ENCODE data around the gene KCNQ4. TPM values are rescaled to one million over a fixed set of nuclear protein-coding genes. Genes with fewer than 3 reads are reported as not detected.

The KCNQ4 gene
- total and polyA plus RNA-seq, 2 of the 4 experiments (the other 2 are of a cell fraction) = 0.07 TPM; not detected in 1

DNA sequence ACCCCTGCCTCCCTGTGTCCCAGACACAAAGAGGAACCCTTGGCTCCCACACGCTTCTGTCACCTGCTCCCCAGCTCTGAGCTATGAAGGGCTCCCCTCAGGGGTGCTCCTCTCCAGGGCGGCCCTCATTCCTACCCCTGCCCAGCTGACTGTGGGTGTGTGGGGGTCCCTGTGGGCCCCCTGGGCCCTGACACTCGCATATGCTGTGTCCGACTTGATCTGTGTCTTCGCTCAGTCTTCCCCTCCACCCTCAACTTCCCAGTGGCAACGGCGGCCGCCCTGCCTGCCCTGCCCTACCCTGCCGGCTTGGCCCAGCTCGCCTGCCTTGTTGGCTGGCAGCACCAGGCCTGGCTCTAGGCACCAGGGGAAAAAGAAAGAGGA is 1.2 kb downstream of the KCNQ4 start:
- dilution Hi-C loops (cut with HindIII; ENCODE audit: low sequenced_read_pairs, unreplicated experiment) = no loop called here
- no peak overlapping the region for H2AK5ac ChIP-seq (ENCODE audit: low read depth, low read length)
- no TSS peak for BruUV-seq (replicated peaks)
- no peaks in the 10 kb centered on the region for H3K36me3 ChIP-seq (ENCODE audit: control insufficient read depth, insufficient read depth, low read length)
- H3K18ac ChIP-seq (ENCODE audit: low read depth, low read length) = no peak overlapping the region
- no peak overlapping the region for H4K91ac ChIP-seq (ENCODE audit: insufficient read depth, low read depth, low read length)
- no peak overlapping the region for H3K4me2 ChIP-seq (ENCODE audit: low read depth, low read length)
- no peak for ATAC-seq (ENCODE audit: low read depth)
- H3K4ac ChIP-seq (ENCODE audit: low read depth, low read length) = no peak overlapping the region
- H3K79me1 ChIP-seq (ENCODE audit: low read depth in 1 of 2, low read length in 2 of 2) = no peaks in the 10 kb centered on the region
- no CpG with 5 or more reads among the region's 10 CpGs for WGBS, 2 experiments (ENCODE audit: extremely low coverage in 2 of 2, insufficient read length in 1 of 2)
- CTCF ChIA-PET = no interaction called here
- H3K23ac ChIP-seq (ENCODE audit: low read depth, low read length) = no peak overlapping the region
- peaks cover 44% of the 10 kb centered on the region for H3K27me3 ChIP-seq (ENCODE audit: control insufficient read depth, insufficient read depth, low read length)
- H2BK20ac ChIP-seq (ENCODE audit: low read depth, low read length) = no peak overlapping the region
- H2AK9ac ChIP-seq (replicated peaks; ENCODE audit: low read depth, low read length, poor library complexity) = no peak overlapping the region
- H3K9me3 ChIP-seq (ENCODE audit: control insufficient read depth, insufficient read depth, low read length) = no peaks in the 10 kb centered on the region
- H3K9me1 ChIP-seq (ENCODE audit: insufficient read depth, low read length) = no peaks in the 10 kb centered on the region; the same call in 1 of the 2 replicates
- no peaks in the 10 kb centered on the region for H4K20me1 ChIP-seq (ENCODE audit: insufficient read depth, low read length)
- intact Hi-C loops (cut with micrococcal nuclease) = loop anchor here (10.0 kb wide), 1 partner anchor 170 kb away; no protein-coding TSS in a partner anchor
- no peak overlapping the region for H3K9ac ChIP-seq (ENCODE audit: low read depth, low read length)
- H3K27ac ChIP-seq (ENCODE audit: insufficient read depth, low read length) = no peak overlapping the region
- peak overlapping the region; percentile 2 for H2AFZ ChIP-seq (replicated peaks; ENCODE audit: low read length, poor library complexity)
- H3K4me1 ChIP-seq (ENCODE audit: control insufficient read depth, insufficient read depth, low read length) = no peaks in the 10 kb centered on the region; the same call in 1 of the 2 replicates
- H4K5ac ChIP-seq (ENCODE audit: low read depth, low read length) = no peak overlapping the region
- H3K4me3 ChIP-seq (ENCODE audit: insufficient read depth, low read depth, low read length) = no peak overlapping the region
- no peak overlapping the region for H4K8ac ChIP-seq (ENCODE audit: low read depth in 2 of 2, low read length in 2 of 2)
- TF ChIP-seq MXI1 (IDR thresholded peaks at IDR 0.05; ENCODE audit: borderline replicate concordance, low read depth, low read length) (no peak), RCOR1 (IDR thresholded peaks at IDR 0.05; ENCODE audit: insufficient replicate concordance, low read length) (no peak), CHD1 (IDR thresholded peaks at IDR 0.05; ENCODE audit: low read depth, low read length) (no peak), RFX5 (IDR thresholded peaks at IDR 0.05; ENCODE audit: low read depth, low read length) (no peak), MAZ (IDR thresholded peaks at IDR 0.05; ENCODE audit: borderline replicate concordance, low read depth, low read length) (no peak), MAFK (IDR thresholded peaks at IDR 0.05; ENCODE audit: low read depth, low read length) (no peak), POLR2A (IDR thresholded peaks at IDR 0.05; ENCODE audit: low read depth, low read length) (no peak), RAD21 (IDR thresholded peaks at IDR 0.05; ENCODE audit: low read length) (no peak), SMC3 (IDR thresholded peaks at IDR 0.05; ENCODE audit: low read depth, low read length) (no peak), NFE2L2 (IDR thresholded peaks at IDR 0.05; ENCODE audit: low read depth, low read length) (no peak), CEBPB (IDR thresholded peaks at IDR 0.05; ENCODE audit: low read depth, low read length) (no peak), FOS (IDR thresholded peaks at IDR 0.05; ENCODE audit: low read depth, low read length) (no peak), BHLHE40 (IDR thresholded peaks at IDR 0.05; ENCODE audit: low read depth, low read length) (no peak)
- TF ChIP-seq, protein P1, sequence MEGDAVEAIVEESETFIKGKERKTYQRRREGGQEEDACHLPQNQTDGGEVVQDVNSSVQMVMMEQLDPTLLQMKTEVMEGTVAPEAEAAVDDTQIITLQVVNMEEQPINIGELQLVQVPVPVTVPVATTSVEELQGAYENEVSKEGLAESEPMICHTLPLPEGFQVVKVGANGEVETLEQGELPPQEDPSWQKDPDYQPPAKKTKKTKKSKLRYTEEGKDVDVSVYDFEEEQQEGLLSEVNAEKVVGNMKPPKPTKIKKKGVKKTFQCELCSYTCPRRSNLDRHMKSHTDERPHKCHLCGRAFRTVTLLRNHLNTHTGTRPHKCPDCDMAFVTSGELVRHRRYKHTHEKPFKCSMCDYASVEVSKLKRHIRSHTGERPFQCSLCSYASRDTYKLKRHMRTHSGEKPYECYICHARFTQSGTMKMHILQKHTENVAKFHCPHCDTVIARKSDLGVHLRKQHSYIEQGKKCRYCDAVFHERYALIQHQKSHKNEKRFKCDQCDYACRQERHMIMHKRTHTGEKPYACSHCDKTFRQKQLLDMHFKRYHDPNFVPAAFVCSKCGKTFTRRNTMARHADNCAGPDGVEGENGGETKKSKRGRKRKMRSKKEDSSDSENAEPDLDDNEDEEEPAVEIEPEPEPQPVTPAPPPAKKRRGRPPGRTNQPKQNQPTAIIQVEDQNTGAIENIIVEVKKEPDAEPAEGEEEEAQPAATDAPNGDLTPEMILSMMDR (conservative IDR thresholded peaks at IDR 0.05; ENCODE audit: low read depth, low read length) = no peak
- TF ChIP-seq, protein P2, sequence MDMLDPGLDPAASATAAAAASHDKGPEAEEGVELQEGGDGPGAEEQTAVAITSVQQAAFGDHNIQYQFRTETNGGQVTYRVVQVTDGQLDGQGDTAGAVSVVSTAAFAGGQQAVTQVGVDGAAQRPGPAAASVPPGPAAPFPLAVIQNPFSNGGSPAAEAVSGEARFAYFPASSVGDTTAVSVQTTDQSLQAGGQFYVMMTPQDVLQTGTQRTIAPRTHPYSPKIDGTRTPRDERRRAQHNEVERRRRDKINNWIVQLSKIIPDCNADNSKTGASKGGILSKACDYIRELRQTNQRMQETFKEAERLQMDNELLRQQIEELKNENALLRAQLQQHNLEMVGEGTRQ (IDR thresholded peaks at IDR 0.05; ENCODE audit: low read depth, low read length) = no peak
- TF ChIP-seq, protein P3, sequence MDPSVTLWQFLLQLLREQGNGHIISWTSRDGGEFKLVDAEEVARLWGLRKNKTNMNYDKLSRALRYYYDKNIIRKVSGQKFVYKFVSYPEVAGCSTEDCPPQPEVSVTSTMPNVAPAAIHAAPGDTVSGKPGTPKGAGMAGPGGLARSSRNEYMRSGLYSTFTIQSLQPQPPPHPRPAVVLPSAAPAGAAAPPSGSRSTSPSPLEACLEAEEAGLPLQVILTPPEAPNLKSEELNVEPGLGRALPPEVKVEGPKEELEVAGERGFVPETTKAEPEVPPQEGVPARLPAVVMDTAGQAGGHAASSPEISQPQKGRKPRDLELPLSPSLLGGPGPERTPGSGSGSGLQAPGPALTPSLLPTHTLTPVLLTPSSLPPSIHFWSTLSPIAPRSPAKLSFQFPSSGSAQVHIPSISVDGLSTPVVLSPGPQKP (IDR thresholded peaks at IDR 0.05; ENCODE audit: borderline replicate concordance, low read depth, low read length) = no peak
- POLR2A ChIA-PET (ENCODE audit: unreplicated experiment) = no interaction called here
- H3K56ac ChIP-seq (ENCODE audit: extremely low read depth, insufficient read depth, low read length) = no peak overlapping the region
- no peak overlapping the region for H2BK15ac ChIP-seq (ENCODE audit: low read depth, low read length)
- H3K14ac ChIP-seq (replicated peaks; ENCODE audit: low read depth, low read length) = no peak overlapping the region
- no peak overlapping the region for H2BK5ac ChIP-seq (ENCODE audit: low read depth, low read length, poor library complexity, severe bottlenecking)
- in situ Hi-C loops (cut with MboI; ENCODE audit: low sequenced_read_pairs) = no loop called here
- no peak for DNase-seq
- no peak overlapping the region for H2BK120ac ChIP-seq (ENCODE audit: low read depth, low read length)

Measured in IMR-90 (cell line).